ENCODE data around the gene MNT. TPM values are rescaled to one million over a fixed set of nuclear protein-coding genes. Genes with fewer than 3 reads are reported as not detected.

Gene MNT
- polyA plus RNA-seq, 3 donors: 0.28 to 42.4 (median 1.3) TPM

- Histone ChIP-seq H3K79me2 (ENCODE audit: insufficient read depth, low read length) (no peaks in the 10 kb centered on the region), H2AFZ (ENCODE audit: insufficient read depth, low read depth, low read length, poor library complexity, severe bottlenecking) (no peak overlapping the region), H3K27me3 (ENCODE audit: control insufficient read depth in 2 of 2, insufficient read depth in 2 of 2, low read length in 2 of 2) (no peaks in the 10 kb centered on the region), H3K4me2 (replicated peaks; ENCODE audit: extremely low read depth, low read length, poor library complexity, severe bottlenecking) (no peak overlapping the region), H3K4me3 (replicated peaks in 1 of 3; ENCODE audit: low read depth in 2 of 3, low read length in 3 of 3) (no peak overlapping the region), H4K20me1 (ENCODE audit: insufficient read depth, low read length) (no peaks in the 10 kb centered on the region), H3K9ac (ENCODE audit: insufficient read depth, low read length, poor library complexity, severe bottlenecking) (no peak overlapping the region), H3K36me3 (replicated peaks in 1 of 2; ENCODE audit: control insufficient read depth in 1 of 2, insufficient read depth in 2 of 2, low read length in 2 of 2) (peaks cover 37 to 41% of the 10 kb centered on the region in 2 donors), H3K27ac (ENCODE audit: low read depth in 1 of 2, low read length in 2 of 2) (no peak overlapping the region), H3K9me3 (replicated peaks in 1 of 2; ENCODE audit: control insufficient read depth in 1 of 2, insufficient read depth in 1 of 2, low read length in 2 of 2) (no peaks in the 10 kb centered on the region), H3K4me1 (ENCODE audit: control insufficient read depth in 1 of 2, insufficient read depth in 2 of 2, low read length in 2 of 2) (no peaks in the 10 kb centered on the region)
- no peak for DNase-seq
- H3K27ac Mint-ChIP-seq: no peak overlapping the region
- H3K4me1 Mint-ChIP-seq: peaks cover 12% of the 10 kb centered on the region
- intact Hi-C loops (cut with micrococcal nuclease): no loop called here
- TF ChIP-seq CTCF (IDR thresholded peaks at IDR 0.05): no peak
- 97% methylated on average over 15 of the region's 16 CpGs for whole genome bisulfite sequencing (ENCODE audit: insufficient coverage)
- H3K36me3 Mint-ChIP-seq: peaks cover 29 to 53% of the 10 kb centered on the region in 2 donors
- H3K9me3 Mint-ChIP-seq: no peaks in the 10 kb centered on the region
- peaks cover 0 to 2% (median 0%) of the 10 kb centered on the region in 3 donors for H3K27me3 Mint-ChIP-seq (ENCODE audit: low read depth in 3 of 3)
- H3K4me3 Mint-ChIP-seq: no peak overlapping the region
Measured at GRCh38 chr17:2372681-2373080, 28.2 kb downstream of the MNT start.

GRCh38 chr17:2372180-2372579 lies 28.7 kb downstream of the MNT start:
- no peaks in the 10 kb centered on the region for H3K27me3 ChIP-seq (ENCODE audit: control insufficient read depth in 2 of 2, insufficient read depth in 2 of 2, low read length in 2 of 2)
- peaks cover 34 to 36% of the 10 kb centered on the region in 2 donors for H3K36me3 ChIP-seq (replicated peaks in 1 of 2; ENCODE audit: control insufficient read depth in 1 of 2, insufficient read depth in 2 of 2, low read length in 2 of 2)
- no peaks in the 10 kb centered on the region for H3K79me2 ChIP-seq (ENCODE audit: insufficient read depth, low read length)
- 99% methylated on average over 19 of the region's 26 CpGs for WGBS (ENCODE audit: insufficient coverage)
- TF ChIP-seq CTCF (IDR thresholded peaks at IDR 0.05): no peak
- no peak overlapping the region for H2AFZ ChIP-seq (ENCODE audit: insufficient read depth, low read depth, low read length, poor library complexity, severe bottlenecking)
- H3K4me1 ChIP-seq (ENCODE audit: control insufficient read depth in 1 of 2, insufficient read depth in 2 of 2, low read length in 2 of 2): no peaks in the 10 kb centered on the region
- H3K9me3 Mint-ChIP-seq: no peaks in the 10 kb centered on the region
- H3K36me3 Mint-ChIP-seq: peaks cover 27 to 53% of the 10 kb centered on the region in 2 donors
- no peak overlapping the region for H3K4me2 ChIP-seq (replicated peaks; ENCODE audit: extremely low read depth, low read length, poor library complexity, severe bottlenecking)
- H3K4me1 Mint-ChIP-seq: peaks cover 12% of the 10 kb centered on the region
- intact Hi-C loops (cut with micrococcal nuclease): no loop called here
- H3K27me3 Mint-ChIP-seq (ENCODE audit: low read depth in 3 of 3): peaks cover 0 to 2% (median 0%) of the 10 kb centered on the region in 3 donors
- H3K27ac Mint-ChIP-seq: no peak overlapping the region
- H3K9me3 ChIP-seq (replicated peaks in 1 of 2; ENCODE audit: control insufficient read depth in 1 of 2, insufficient read depth in 1 of 2, low read length in 2 of 2): no peaks in the 10 kb centered on the region
- no peaks in the 10 kb centered on the region for H4K20me1 ChIP-seq (ENCODE audit: insufficient read depth, low read length)
- no peak overlapping the region for H3K9ac ChIP-seq (ENCODE audit: insufficient read depth, low read length, poor library complexity, severe bottlenecking)
- no peak for DNase-seq
- H3K4me3 Mint-ChIP-seq: no peak overlapping the region
- no peak overlapping the region for H3K27ac ChIP-seq (ENCODE audit: low read depth in 1 of 2, low read length in 2 of 2)
- no peak overlapping the region for H3K4me3 ChIP-seq (replicated peaks in 1 of 3; ENCODE audit: low read depth in 2 of 3, low read length in 3 of 3)

Data from CD14-positive monocyte (primary cell).